Kidney (tissue), 14 donors: Measurements from ENCODE around the gene NIBAN1. TPM values are rescaled to one million over a fixed set of nuclear protein-coding genes. Genes with fewer than 3 reads are reported as not detected.

Experiments used
- DNase-seq, 5 donors: peaks; one replicate each; pipeline ENCODE4 v3.0.0-alpha.2; 2013 to 2020
- FAIRE-seq: peaks from 2 replicates; lab custom pipeline; 2012; peaks lifted over from hg19 to GRCh38; lab: Jason Lieb, UNC
- H3K27ac ChIP-seq, 2 donors: one replicate each; pipeline ENCODE4 v1.7.0; 2013; ENCODE audit warnings: low read depth in 2 of 2, low read length in 2 of 2, inconsistent platforms in 1 of 2
- H3K27me3 ChIP-seq: one replicate; pipeline ENCODE4 v1.7.1; 2013; ENCODE audit warnings: low read length, inconsistent platforms; ENCODE audit not compliant: control insufficient read depth, insufficient read depth
- H3K36me3 ChIP-seq, 3 donors: one replicate each; pipeline versions ENCODE4 v1.7.0 to v1.7.1; 2013; ENCODE audit warnings: low read length in 3 of 3, control low read depth in 1 of 3, inconsistent platforms in 1 of 3; ENCODE audit not compliant: insufficient read depth in 3 of 3, control insufficient read depth in 2 of 3
- H3K4me1 ChIP-seq, 3 donors: one replicate each; pipeline versions ENCODE4 v1.7.0 to v1.7.1; 2013; ENCODE audit warnings: low read length in 3 of 3, inconsistent platforms in 1 of 3, low read depth in 1 of 3; ENCODE audit not compliant: control insufficient read depth in 2 of 3, insufficient read depth in 2 of 3
- H3K4me3 ChIP-seq, 3 donors: one replicate each; pipeline versions ENCODE4 v1.7.0 to v1.8.1; 2013; ENCODE audit warnings: low read length in 3 of 3, control low read depth in 1 of 3, inconsistent platforms in 1 of 3
- H3K9ac ChIP-seq, 3 donors: one replicate each; pipeline versions ENCODE4 v1.7.0 to v1.7.1; 2013; ENCODE audit warnings: low read length in 3 of 3, control low read depth in 1 of 3, inconsistent platforms in 1 of 3
- H3K9me3 ChIP-seq, 3 donors: one replicate each; pipeline versions ENCODE4 v1.7.0 to v1.7.1; 2013; ENCODE audit warnings: low read length in 3 of 3, control low read depth in 1 of 3, inconsistent platforms in 1 of 3; ENCODE audit not compliant: control insufficient read depth in 2 of 3, insufficient read depth in 1 of 3
- CTCF ChIP-seq: IDR thresholded peaks from 3 replicates; pipeline ENCODE4 v1.5.1; 2012; ENCODE audit warnings: mild to moderate bottlenecking, moderate library complexity, borderline replicate concordance; ENCODE audit not compliant: insufficient read depth; ENCODE audit errors: extremely low read depth
- intact Hi-C: fragments of 100-400 bp; cut with DNase I; formaldehyde crosslinking; loops from one replicate; pipeline ENCODE4 v1.11.1; 2022
- polyA plus RNA-seq: library from polyadenylated mRNA; stranded (reverse); fragments of 350-450 nt; fragmentation: Illumina TruSeq; extraction: RNeasy Lipid Tissue Mini Kit (QIAGEN cat#74804); gene quantifications from one replicate; pipeline ENCODE4 v1.2.3, GENCODE V29; 2014; ENCODE audit warnings: low read depth, low replicate concordance; ENCODE audit not compliant: insufficient read depth
- total RNA-seq: library from RNA; stranded (reverse); fragmentation: NEBNext Ultra II Directional; extraction: Animal tissue kit (Norgen Biotek cat#: 25700); gene quantifications from one replicate; pipeline ENCODE4 v1.2.1, GENCODE V29; 2021
- donor health status: control.
- donor health status: control.
- donor health status: control.
- donor health status: control.
- donor health status: control.
- donor health status: DM: yes; HTN: yes; CAD: no.
- donor health status: Normal renal cell carcinoma (clear cell type).

The NIBAN1 gene
- total and polyA plus RNA-seq, 2 donors from 2014 or later, result 2.6 to 25.4 TPM

- H3K4me1 ChIP-seq, result no peaks in the 10 kb centered on the region
- H3K27ac ChIP-seq, result no peak overlapping the region
- no peaks in the 10 kb centered on the region for H3K27me3 ChIP-seq
- no peaks in the 10 kb centered on the region for H3K9me3 ChIP-seq
- H3K9ac ChIP-seq, result no peak overlapping the region
- H3K4me3 ChIP-seq, result no peak overlapping the region
- no peak for TF ChIP-seq CTCF
- intact Hi-C loops, result no loop called here
- DNase-seq, result no peak
- no peak for FAIRE-seq
- no peaks in the 10 kb centered on the region for H3K36me3 ChIP-seq
These were observed 26.6 kb downstream of the NIBAN1 start for GRCh38 chr1:184947497-184948256.

GRCh38 chr1:184945678-184946412 lies 28.5 kb downstream of the NIBAN1 start:
- Histone ChIP-seq H3K9me3 (no peaks in the 10 kb centered on the region), H3K27me3 (no peaks in the 10 kb centered on the region), H3K4me1 (no peaks in the 10 kb centered on the region), H3K27ac (no peak overlapping the region), H3K9ac (no peak overlapping the region), H3K36me3 (no peaks in the 10 kb centered on the region), H3K4me3 (no peak overlapping the region)
- TF ChIP-seq CTCF, result no peak
- FAIRE-seq (no peak), DNase-seq (peak in 1 of 5 donors; percentile 24)
- intact Hi-C loops, result no loop called here

GRCh38 chr1:184945029-184945428 lies 29.3 kb downstream of the NIBAN1 start:
- no peak for FAIRE-seq
- no peaks in the 10 kb centered on the region for H3K4me1 ChIP-seq
- no peaks in the 10 kb centered on the region for H3K27me3 ChIP-seq
- H3K4me3 ChIP-seq, result no peak overlapping the region
- H3K9me3 ChIP-seq, result no peaks in the 10 kb centered on the region
- no peaks in the 10 kb centered on the region for H3K36me3 ChIP-seq
- no peak overlapping the region for H3K27ac ChIP-seq
- intact Hi-C loops, result no loop called here
- DNase-seq, result no peak
- H3K9ac ChIP-seq, result no peak overlapping the region
- TF ChIP-seq CTCF, result no peak
